HEK293T (cell line): ENCODE measurements around the gene MLLT3.

Source experiments
- ARNT ChIP-seq: fragments of 450-650 bp; IDR thresholded peaks from 2 replicates; pipeline ENCODE4 v1.6.1; 2017; ENCODE audit warnings: mild to moderate bottlenecking
- BHLHE40 ChIP-seq: fragments of 450-650 bp; IDR thresholded peaks from 2 replicates; pipeline ENCODE4 v1.6.1; 2016; ENCODE audit warnings: mild to moderate bottlenecking, moderate library complexity, borderline replicate concordance
- ELF4 ChIP-seq: fragments of 450-650 bp; IDR thresholded peaks from 2 replicates; pipeline ENCODE4 v1.6.1; 2017; ENCODE audit warnings: antibody characterized with exemption
- FOXA1 ChIP-seq: fragments of 450-650 bp; IDR thresholded peaks from 2 replicates; pipeline ENCODE4 v1.6.1; 2016; ENCODE audit warnings: mild to moderate bottlenecking
- FOXK2 ChIP-seq: fragments of 450-650 bp; IDR thresholded peaks from 2 replicates; pipeline ENCODE4 v1.6.1; 2016; ENCODE audit warnings: mild to moderate bottlenecking
- FOXM1 ChIP-seq: fragments of 450-650 bp; IDR thresholded peaks from 2 replicates; pipeline ENCODE4 v1.6.1; 2017; ENCODE audit warnings: mild to moderate bottlenecking, borderline replicate concordance
- HDGF ChIP-seq: fragments of 450-650 bp; IDR thresholded peaks from 2 replicates; pipeline ENCODE4 v1.6.1; 2017; ENCODE audit warnings: antibody characterized with exemption, borderline replicate concordance
- L3MBTL2 ChIP-seq: fragments of 450-650 bp; conservative IDR thresholded peaks from 2 replicates; pipeline ENCODE4 v1.6.1; 2016; ENCODE audit warnings: mild to moderate bottlenecking
- LEF1 ChIP-seq: fragments of 450-650 bp; IDR thresholded peaks from 2 replicates; pipeline ENCODE4 v1.6.1; 2017; ENCODE audit warnings: mild to moderate bottlenecking, borderline replicate concordance
- SP1 ChIP-seq: fragments of 450-650 bp; IDR thresholded peaks from 2 replicates; pipeline ENCODE4 v1.6.1; 2017
- SUZ12 ChIP-seq: fragments of 450-650 bp; IDR thresholded peaks from 2 replicates; pipeline ENCODE4 v1.6.1; 2016; ENCODE audit warnings: mild to moderate bottlenecking
- TARDBP ChIP-seq: fragments of 450-650 bp; IDR thresholded peaks from 2 replicates; pipeline ENCODE4 v1.6.1; 2016
- ZNF384 ChIP-seq: fragments of 450-650 bp; IDR thresholded peaks from 2 replicates; pipeline ENCODE4 v1.6.1; 2016
- TF ChIP-seq, protein P1 (sequence below): fragments of 450-650 bp; IDR thresholded peaks from 2 replicates; pipeline ENCODE4 v1.6.1; 2016

DNA sequence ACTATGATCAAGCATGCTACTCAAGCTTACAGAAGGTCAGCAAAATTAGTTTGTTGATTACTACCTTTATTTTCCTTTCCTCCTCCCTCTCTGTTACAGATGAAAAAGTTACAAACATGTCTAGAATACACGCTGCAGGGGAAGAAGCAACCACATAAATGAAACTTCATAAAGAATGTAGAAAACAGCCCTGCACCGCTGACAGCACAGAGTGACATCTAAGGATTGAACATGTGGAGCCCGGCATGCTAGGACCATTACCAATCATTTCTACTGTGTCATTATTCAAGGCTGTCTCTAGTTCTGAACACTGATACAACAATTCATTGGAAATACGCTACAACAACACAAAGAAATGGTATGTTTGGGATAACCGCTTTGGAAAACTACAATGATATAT, 261.1 kb downstream of the MLLT3 start:
- TF ChIP-seq ELF4 (no peak), FOXK2 (no peak), FOXM1 (no peak), L3MBTL2 (no peak), FOXA1 (no peak), BHLHE40 (no peak), ZNF384 (no peak), TARDBP (no peak), ARNT (no peak), LEF1 (no peak), SP1 (no peak), HDGF (no peak), SUZ12 (no peak)
- TF ChIP-seq, protein P1, sequence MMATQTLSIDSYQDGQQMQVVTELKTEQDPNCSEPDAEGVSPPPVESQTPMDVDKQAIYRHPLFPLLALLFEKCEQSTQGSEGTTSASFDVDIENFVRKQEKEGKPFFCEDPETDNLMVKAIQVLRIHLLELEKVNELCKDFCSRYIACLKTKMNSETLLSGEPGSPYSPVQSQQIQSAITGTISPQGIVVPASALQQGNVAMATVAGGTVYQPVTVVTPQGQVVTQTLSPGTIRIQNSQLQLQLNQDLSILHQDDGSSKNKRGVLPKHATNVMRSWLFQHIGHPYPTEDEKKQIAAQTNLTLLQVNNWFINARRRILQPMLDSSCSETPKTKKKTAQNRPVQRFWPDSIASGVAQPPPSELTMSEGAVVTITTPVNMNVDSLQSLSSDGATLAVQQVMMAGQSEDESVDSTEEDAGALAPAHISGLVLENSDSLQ = no peak
